ENCODE measurements around the gene CDCA3. TPM values are rescaled to one million over a fixed set of nuclear protein-coding genes. Genes with fewer than 3 reads are reported as not detected.

Gene CDCA3
- total and polyA plus RNA-seq, 2 of the 13 experiments (the other 11 are each of a cell fraction or from before 2014, with no cell fraction given): 32.7 to 56.5 TPM

GRCh38 chr12:6871052-6871957 is 20.2 kb upstream of the CDCA3 start (continued):
- TF ChIP-seq CREM (IDR thresholded peaks at IDR 0.05) (no peak), CREM (CRISPR knock-in tag; IDR thresholded peaks at IDR 0.05) (no peak), MED13 (CRISPR knock-in tag; IDR thresholded peaks at IDR 0.05) (no peak), IKZF4 (CRISPR knock-in tag; IDR thresholded peaks at IDR 0.05; ENCODE audit: borderline replicate concordance, low read depth, not compliant biosample characterization) (no peak), CC2D1A (CRISPR knock-in tag; IDR thresholded peaks at IDR 0.05) (no peak), RBM39 (IDR thresholded peaks at IDR 0.05; ENCODE audit: low read depth, low read length, poor library complexity, severe bottlenecking) (peak; percentile 68), RBFOX2 (IDR thresholded peaks at IDR 0.05; ENCODE audit: low read depth, low read length) (peak; percentile 75), IRX3 (CRISPR knock-in tag; IDR thresholded peaks at IDR 0.05; ENCODE audit: borderline replicate concordance, low read depth) (no peak), NCOA5 (CRISPR knock-in tag; IDR thresholded peaks at IDR 0.05) (no peak), AHR (CRISPR knock-in tag; IDR thresholded peaks at IDR 0.05) (no peak), KLF15 (CRISPR knock-in tag; IDR thresholded peaks at IDR 0.05; ENCODE audit: borderline replicate concordance) (no peak), ZNF687 (CRISPR knock-in tag; IDR thresholded peaks at IDR 0.05) (peak; percentile 43), HNRNPH1 (optimal IDR thresholded peaks at IDR 0.05; ENCODE audit: low read depth, low read length) (no peak), TFDP1 (CRISPR knock-in tag; IDR thresholded peaks at IDR 0.05; ENCODE audit: borderline replicate concordance) (no peak), KLF16 (CRISPR knock-in tag; IDR thresholded peaks at IDR 0.05) (0 out of 4 replicates have a peak, but pooled peaks of 1 of the 2 experiments have one; percentile 13), POLR2AphosphoS5 (IDR thresholded peaks at IDR 0.05; ENCODE audit: low read depth, low read length) (peak; percentile 75), ZNF879 (CRISPR knock-in tag; IDR thresholded peaks at IDR 0.05) (no peak), KDM5B (CRISPR knock-in tag; IDR thresholded peaks at IDR 0.05; ENCODE audit: borderline replicate concordance) (0 out of 2 replicates have a peak, but pooled peaks have one; percentile 2), HNF4A (CRISPR knock-in tag; IDR thresholded peaks at IDR 0.05) (no peak), ATRX (CRISPR knock-in tag; IDR thresholded peaks at IDR 0.05; ENCODE audit: borderline replicate concordance) (no peak), MBD4 (IDR thresholded peaks at IDR 0.05; ENCODE audit: borderline replicate concordance, low read length) (0 out of 2 replicates have a peak, but pooled peaks have one; percentile 34), TGIF2 (CRISPR knock-in tag; IDR thresholded peaks at IDR 0.05) (0 out of 2 replicates have a peak, but pooled peaks have one; percentile 10), ZNF839 (CRISPR knock-in tag; IDR thresholded peaks at IDR 0.05; ENCODE audit: borderline replicate concordance) (no peak), MXD4 (CRISPR knock-in tag; IDR thresholded peaks at IDR 0.05) (no peak), GTF2F1 (IDR thresholded peaks at IDR 0.05; ENCODE audit: low read length) (no peak), ZNF644 (CRISPR knock-in tag; IDR thresholded peaks at IDR 0.05; ENCODE audit: low read depth) (no peak), ARNT2 (CRISPR knock-in tag; IDR thresholded peaks at IDR 0.05; ENCODE audit: low read depth) (0 out of 2 replicates have a peak, but pooled peaks have one; percentile 18)

Measured in HepG2 (cell line).